H9 (cell line): ENCODE results near the gene SDR42E2. TPM values are rescaled to one million over a fixed set of nuclear protein-coding genes. Genes with fewer than 3 reads are reported as not detected.

Experiments
- DNase-seq: peaks from one replicate; pipeline ENCODE4 v3.0.0-alpha.2; 2017
- H2AFZ ChIP-seq: one replicate; pipeline ENCODE4 v1.6.1; 2013; ENCODE audit warnings: mild to moderate bottlenecking, low read length, control low read depth, moderate library complexity
- H2AK5ac ChIP-seq: 2 replicates; pipeline ENCODE4 v1.6.1; 2013; ENCODE audit warnings: low read length, control low read depth, mixed read lengths; ENCODE audit not compliant: insufficient read length
- H2BK120ac ChIP-seq: one replicate; pipeline ENCODE4 v1.6.1; 2013; ENCODE audit warnings: low read depth, mild to moderate bottlenecking, low read length, control low read depth, inconsistent platforms; ENCODE audit not compliant: poor library complexity, severe bottlenecking
- H2BK12ac ChIP-seq: 2 replicates; pipeline ENCODE4 v1.6.1; 2013; ENCODE audit warnings: low read length, control low read depth, mixed read lengths, low read depth; ENCODE audit not compliant: insufficient read length
- H2BK15ac ChIP-seq: 2 replicates; pipeline ENCODE4 v1.6.1; 2013; ENCODE audit warnings: low read depth, low read length, control low read depth
- H2BK20ac ChIP-seq: one replicate; pipeline ENCODE4 v1.6.1; 2013; ENCODE audit warnings: low read depth, mild to moderate bottlenecking, low read length, control low read depth, inconsistent platforms; ENCODE audit not compliant: poor library complexity, severe bottlenecking
- H2BK5ac ChIP-seq: 2 replicates; pipeline ENCODE4 v1.6.1; 2013; ENCODE audit warnings: low read length, control low read depth, mixed read lengths; ENCODE audit not compliant: insufficient read length
- H3K14ac ChIP-seq: 2 replicates; pipeline ENCODE4 v1.6.1; 2013; ENCODE audit warnings: low read length, control low read depth; ENCODE audit not compliant: insufficient read depth
- H3K18ac ChIP-seq: 2 replicates; pipeline ENCODE4 v1.6.1; 2013; ENCODE audit warnings: low read depth, mild to moderate bottlenecking, mixed read lengths, low read length, control low read depth; ENCODE audit not compliant: insufficient read length
- H3K23ac ChIP-seq: 2 replicates; pipeline ENCODE4 v1.6.1; 2013; ENCODE audit warnings: low read length, control low read depth, mixed read lengths, low read depth; ENCODE audit not compliant: insufficient read length
- H3K23me2 ChIP-seq: 2 replicates; pipeline ENCODE4 v1.6.1; 2013; ENCODE audit warnings: low read depth, mild to moderate bottlenecking, mixed read lengths, low read length, control low read depth; ENCODE audit not compliant: insufficient read length, poor library complexity, severe bottlenecking
- H3K27ac ChIP-seq: 2 replicates; pipeline ENCODE4 v1.5.1; 2013; ENCODE audit warnings: low read length, control low read depth, mixed read lengths, low read depth; ENCODE audit not compliant: insufficient read length
- H3K27me3 ChIP-seq: 2 replicates; pipeline ENCODE4 v1.6.1; 2013; ENCODE audit warnings: low read length, control low read depth, inconsistent platforms; ENCODE audit not compliant: insufficient read depth
- H3K4ac ChIP-seq: 2 replicates; pipeline ENCODE4 v1.6.1; 2013; ENCODE audit warnings: low read depth, mild to moderate bottlenecking, control low read depth, inconsistent platforms, low read length, moderate library complexity
- H3K4me1 ChIP-seq: 2 replicates; pipeline ENCODE4 v1.6.1; 2013; ENCODE audit warnings: low read length, control low read depth, inconsistent platforms; ENCODE audit not compliant: insufficient read depth
- H3K4me2 ChIP-seq: 2 replicates; pipeline ENCODE4 v1.6.1; 2013; ENCODE audit warnings: low read length, control low read depth, mixed read lengths; ENCODE audit not compliant: insufficient read length, insufficient read depth
- H3K56ac ChIP-seq: 2 replicates; pipeline ENCODE4 v1.6.1; 2013; ENCODE audit warnings: low read depth, mild to moderate bottlenecking, mixed read lengths, low read length, control low read depth; ENCODE audit not compliant: insufficient read length
- H3K79me1 ChIP-seq: 2 replicates; pipeline ENCODE4 v1.6.1; 2013; ENCODE audit warnings: low read depth, mild to moderate bottlenecking, moderate library complexity, low read length, control low read depth, inconsistent platforms; ENCODE audit not compliant: insufficient read depth, poor library complexity, severe bottlenecking
- H3K79me2 ChIP-seq: 2 replicates; pipeline ENCODE4 v1.6.1; 2013; ENCODE audit warnings: low read length, control low read depth, inconsistent platforms; ENCODE audit not compliant: insufficient read depth
- H3K9ac ChIP-seq: 2 replicates; pipeline ENCODE4 v1.6.1; 2013; ENCODE audit warnings: low read length, control low read depth, mixed read lengths; ENCODE audit not compliant: insufficient read length; ENCODE audit errors: extremely low read depth
- H3K9me3 ChIP-seq: one replicate; pipeline ENCODE4 v1.6.1; 2013; ENCODE audit warnings: low read depth, low read length, inconsistent platforms; ENCODE audit not compliant: control insufficient read depth
- H3T11ph ChIP-seq: one replicate; pipeline ENCODE4 v1.6.1; 2013; ENCODE audit warnings: mild to moderate bottlenecking, low read length, control low read depth, inconsistent platforms
- H4K20me1 ChIP-seq: one replicate; pipeline ENCODE4 v1.6.1; 2013; ENCODE audit not compliant: control insufficient read depth, insufficient read length, insufficient read depth
- H4K5ac ChIP-seq: 2 replicates; pipeline ENCODE4 v1.6.1; 2013; ENCODE audit warnings: low read depth, mild to moderate bottlenecking, mixed read lengths, low read length, control low read depth; ENCODE audit not compliant: insufficient read length
- H4K8ac ChIP-seq: replicated peaks from 2 replicates; pipeline ENCODE4 v1.6.1; 2013; ENCODE audit warnings: low read length, control low read depth, mixed read lengths, low read depth; ENCODE audit not compliant: insufficient read length
- H4K91ac ChIP-seq: 2 replicates; pipeline ENCODE4 v1.6.1; 2013; ENCODE audit warnings: low read depth, mild to moderate bottlenecking, moderate library complexity, mixed read lengths, low read length, control low read depth; ENCODE audit not compliant: insufficient read length
- H3K27ac Mint-ChIP-seq, 3 experiments: 2 replicates in 2 of 3; 3 replicates in 1 of 3; pipeline ENCODE4 v1.8.0; 2020 to 2021; ENCODE audit warnings: mixed read lengths in 3 of 3, mild to moderate bottlenecking in 1 of 3, moderate library complexity in 1 of 3
- H3K27me3 Mint-ChIP-seq: 2 replicates; pipeline ENCODE4 v1.8.0; 2021; ENCODE audit warnings: low read depth, mild to moderate bottlenecking, moderate library complexity, mixed read lengths
- H3K36me3 Mint-ChIP-seq, 3 experiments: 2 replicates in 2 of 3; 3 replicates in 1 of 3; pipeline ENCODE4 v1.8.0; 2020 to 2021; ENCODE audit warnings: low read depth in 3 of 3, mixed read lengths in 3 of 3; ENCODE audit not compliant: insufficient read depth in 1 of 3
- H3K4me1 Mint-ChIP-seq, 2 experiments: 2 replicates each; pipeline ENCODE4 v1.8.0; 2020; ENCODE audit warnings: mixed read lengths in 2 of 2
- H3K4me3 Mint-ChIP-seq, 2 experiments: 2 replicates in 1 of 2; 3 replicates in 1 of 2; pipeline ENCODE4 v1.8.0; 2020 to 2021; ENCODE audit warnings: mild to moderate bottlenecking in 2 of 2, mixed read lengths in 2 of 2, moderate library complexity in 1 of 2
- H3K9me3 Mint-ChIP-seq, 2 experiments: 2 replicates in 1 of 2; 3 replicates in 1 of 2; pipeline ENCODE4 v1.8.0; 2020; ENCODE audit warnings: mild to moderate bottlenecking in 2 of 2, mixed read lengths in 2 of 2, moderate library complexity in 1 of 2
- CTCF ChIP-seq: fragments of 200-600 bp; sonication (generic); conservative IDR thresholded peaks from 3 replicates; pipeline ENCODE4 v1.8.0; 2021; ENCODE audit warnings: antibody characterized with exemption, mild to moderate bottlenecking
- WGBS: extraction: QIAGEN DNeasy Blood & Tissue Kit; methylation state at CpG from one replicate; pipeline ENCODE4 v1.1.7; 2013; ENCODE audit warnings: missing lambda C conversion rate, low lambda C conversion rate, mixed read lengths; ENCODE audit not compliant: insufficient read length; ENCODE audit errors: extremely low coverage; 5-methylcytosine and 5-hydroxymethylcytosine counted together
- total RNA-seq: library from RNA; stranded (reverse); gene quantifications from 2 replicates; pipeline ENCODE4 v1.2.1, GENCODE V29; 2021

SDR42E2 gene
- total RNA-seq, 1 experiment from 2014 or later, result 0.09 TPM

GRCh38 chr16:22186517-22186916, 24.2 kb downstream of the SDR42E2 start:
- H2BK15ac ChIP-seq, result no peak overlapping the region
- H3K9me3 ChIP-seq, result no peaks in the 10 kb centered on the region
- H2BK5ac ChIP-seq, result no peak overlapping the region
- peak; percentile 77 for DNase-seq
- no peaks in the 10 kb centered on the region for H3K4me1 ChIP-seq
- TF ChIP-seq CTCF, result peak; percentile 79
- Mint-ChIP-seq H3K4me1 (peaks cover 18 to 24% of the 10 kb centered on the region in 2 experiments), H3K9me3 (no peaks in the 10 kb centered on the region), H3K27ac (no peak overlapping the region), H3K4me3 (no peak overlapping the region), H3K36me3 (no peaks in the 10 kb centered on the region), H3K27me3 (peaks cover 13% of the 10 kb centered on the region)
- no peak overlapping the region for H3K4me2 ChIP-seq
- no peak overlapping the region for H3K18ac ChIP-seq
- H3K27me3 ChIP-seq, result no peaks in the 10 kb centered on the region
- no peak overlapping the region for H3K4ac ChIP-seq
- no peak overlapping the region for H2AFZ ChIP-seq
- H3T11ph ChIP-seq, result no peak overlapping the region
- H3K14ac ChIP-seq, result no peak overlapping the region
- no peak overlapping the region for H2AK5ac ChIP-seq
- H3K27ac ChIP-seq, result no peak overlapping the region
- no peak overlapping the region for H3K9ac ChIP-seq
- H4K20me1 ChIP-seq, result no peaks in the 10 kb centered on the region
- no peak overlapping the region for H3K23ac ChIP-seq
- no peak overlapping the region for H2BK120ac ChIP-seq
- no peak overlapping the region for H4K91ac ChIP-seq
- H3K56ac ChIP-seq, result no peak overlapping the region
- no peak overlapping the region for H2BK12ac ChIP-seq
- peaks cover 12% of the 10 kb centered on the region for H3K23me2 ChIP-seq
- no peak overlapping the region for H4K5ac ChIP-seq
- H4K8ac ChIP-seq, result no peak overlapping the region
- WGBS, result no CpG with 5 or more reads among the region's 3 CpGs
- H2BK20ac ChIP-seq, result no peak overlapping the region
- no peaks in the 10 kb centered on the region for H3K79me1 ChIP-seq
- no peaks in the 10 kb centered on the region for H3K79me2 ChIP-seq
